ENCODE measurements around the gene PAXX. TPM values are rescaled to one million over a fixed set of nuclear protein-coding genes. Genes with fewer than 3 reads are reported as not detected.

Gene PAXX
- total RNA-seq, 2 experiments from 2014 or later = 67.0 to 67.8 TPM

GRCh38 chr9:136969150-136969549, 23.1 kb upstream of the PAXX start:
- POLR2A ChIA-PET = no interaction called here

GRCh38 chr9:136969774-136970173, 22.4 kb upstream of the PAXX start:
- Histone ChIP-seq H3K36me3 (ENCODE audit: insufficient read depth, low read length) (no peaks in the 10 kb centered on the region), H3K4me3 (ENCODE audit: low read length) (no peak overlapping the region), H3K27ac (ENCODE audit: low read depth in 1 of 2, low read length in 2 of 2) (no peak overlapping the region), H3K4me1 (ENCODE audit: insufficient read depth, low read length) (peaks cover 42% of the 10 kb centered on the region), H3K9me3 (ENCODE audit: control insufficient read depth in 1 of 2, insufficient read depth in 1 of 2, low read length in 2 of 2) (no peaks in the 10 kb centered on the region), H3K27me3 (ENCODE audit: control insufficient read depth in 1 of 2, insufficient read depth in 2 of 2, low read length in 2 of 2) (no peaks in the 10 kb centered on the region)
- ChIA-PET POLR2A (no interaction called here), CTCF (no interaction called here)
- ATAC-seq (ENCODE audit: poor library complexity) (no peak), DNase-seq (no peak)
- Mint-ChIP-seq H3K4me3 (no peak overlapping the region), H3K27ac (no peak overlapping the region), H3K9me3 (no peaks in the 10 kb centered on the region), H3K4me1 (ENCODE audit: low read depth) (peaks cover 14% of the 10 kb centered on the region), H3K36me3 (ENCODE audit: low read depth) (no peaks in the 10 kb centered on the region), H3K27me3 (no peaks in the 10 kb centered on the region)
- intact Hi-C loops (cut with DNase I, micrococcal nuclease) = no loop called here
- no peak for TF ChIP-seq CTCF (IDR thresholded peaks at IDR 0.05)

More at GRCh38 chr9:136969150-136969549, 23.1 kb upstream of the PAXX start:
- Histone ChIP-seq H3K4me3 (ENCODE audit: low read length) (no peak overlapping the region), H3K9me3 (ENCODE audit: control insufficient read depth in 1 of 2, insufficient read depth in 1 of 2, low read length in 2 of 2) (no peaks in the 10 kb centered on the region), H3K27me3 (ENCODE audit: control insufficient read depth in 1 of 2, insufficient read depth in 2 of 2, low read length in 2 of 2) (no peaks in the 10 kb centered on the region), H3K4me1 (ENCODE audit: insufficient read depth, low read length) (peaks cover 42% of the 10 kb centered on the region), H3K27ac (ENCODE audit: low read depth in 1 of 2, low read length in 2 of 2) (no peak overlapping the region), H3K36me3 (ENCODE audit: insufficient read depth, low read length) (no peaks in the 10 kb centered on the region)
- no peak overlapping the region for H3K27ac Mint-ChIP-seq
- peaks cover 15% of the 10 kb centered on the region for H3K4me1 Mint-ChIP-seq (ENCODE audit: low read depth)
- DNase-seq (no peak), ATAC-seq (ENCODE audit: poor library complexity) (no peak)
- H3K36me3 Mint-ChIP-seq (ENCODE audit: low read depth) = no peaks in the 10 kb centered on the region
- H3K27me3 Mint-ChIP-seq = no peaks in the 10 kb centered on the region
- no peaks in the 10 kb centered on the region for H3K9me3 Mint-ChIP-seq
- CTCF ChIA-PET = no interaction called here
- H3K4me3 Mint-ChIP-seq = no peak overlapping the region
- intact Hi-C loops (cut with DNase I, micrococcal nuclease) = no loop called here
- TF ChIP-seq CTCF (IDR thresholded peaks at IDR 0.05) = no peak

GRCh38 chr9:136970361-136970760, 21.9 kb upstream of the PAXX start:
- Histone ChIP-seq H3K4me3 (ENCODE audit: low read length) (no peak overlapping the region), H3K27me3 (ENCODE audit: control insufficient read depth in 1 of 2, insufficient read depth in 2 of 2, low read length in 2 of 2) (no peaks in the 10 kb centered on the region), H3K9me3 (ENCODE audit: control insufficient read depth in 1 of 2, insufficient read depth in 1 of 2, low read length in 2 of 2) (no peaks in the 10 kb centered on the region), H3K4me1 (ENCODE audit: insufficient read depth, low read length) (peaks cover 42% of the 10 kb centered on the region), H3K36me3 (ENCODE audit: insufficient read depth, low read length) (no peaks in the 10 kb centered on the region), H3K27ac (ENCODE audit: low read depth in 1 of 2, low read length in 2 of 2) (no peak overlapping the region)
- no peak for TF ChIP-seq CTCF (IDR thresholded peaks at IDR 0.05)
- POLR2A ChIA-PET = no interaction called here
- CTCF ChIA-PET = no interaction called here
- no peaks in the 10 kb centered on the region for H3K9me3 Mint-ChIP-seq
- ATAC-seq (ENCODE audit: poor library complexity) (no peak), DNase-seq (no peak)
- intact Hi-C loops (cut with DNase I, micrococcal nuclease) = no loop called here
- no peak overlapping the region for H3K4me3 Mint-ChIP-seq
- no peak overlapping the region for H3K27ac Mint-ChIP-seq
- H3K4me1 Mint-ChIP-seq (ENCODE audit: low read depth) = peaks cover 18% of the 10 kb centered on the region
- no peaks in the 10 kb centered on the region for H3K27me3 Mint-ChIP-seq
- H3K36me3 Mint-ChIP-seq (ENCODE audit: low read depth) = no peaks in the 10 kb centered on the region
